HG02943 (cell line): ENCODE data around the gene MYO7B.

ENCODE experiments used
- ATAC-seq: cut with Tn5 transposase; IDR thresholded peaks from one replicate; pipeline ENCODE4 v1.9.1; 2021; ENCODE audit warnings: mild to moderate bottlenecking, low read depth, moderate library complexity; ENCODE audit not compliant: unreplicated experiment

MYO7B gene

GRCh38 chr2:127655209-127656073, 120.0 kb downstream of the MYO7B start:
- no peak for ATAC-seq

- no peak for ATAC-seq
Measured at GRCh38 chr2:127656569-127657231, 121.2 kb downstream of the MYO7B start.

GRCh38 chr2:127657232-127657595, 121.7 kb downstream of the MYO7B start:
- ATAC-seq = no peak

DNA sequence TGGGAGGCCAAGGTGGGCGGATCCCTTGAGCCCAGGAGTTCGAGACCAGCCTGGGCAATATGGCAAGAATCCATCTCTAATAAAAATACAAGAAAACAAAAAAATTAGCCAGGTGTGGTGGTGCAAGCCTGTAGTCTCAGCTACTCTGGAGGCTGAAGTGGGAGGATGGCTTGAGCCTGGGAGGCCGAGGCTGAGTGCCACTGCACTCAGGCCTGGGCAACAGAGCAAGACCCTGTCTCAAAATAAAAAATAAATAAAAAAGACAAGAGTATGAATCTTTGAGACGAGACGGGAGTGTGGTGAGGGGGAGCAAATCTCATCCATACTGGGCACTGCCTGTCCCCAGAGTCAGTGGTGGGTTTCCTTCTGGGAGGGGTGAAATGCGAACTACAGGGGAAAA, 122.7 kb downstream of the MYO7B start:
- ATAC-seq = no peak

GRCh38 chr2:127658641-127659407, 123.3 kb downstream of the MYO7B start:
- ATAC-seq = no peak

GRCh38 chr2:127659408-127660290, 124.2 kb downstream of the MYO7B start:
- ATAC-seq = no peak

GRCh38 chr2:127660291-127660578, 124.8 kb downstream of the MYO7B start:
- ATAC-seq = no peak

DNA sequence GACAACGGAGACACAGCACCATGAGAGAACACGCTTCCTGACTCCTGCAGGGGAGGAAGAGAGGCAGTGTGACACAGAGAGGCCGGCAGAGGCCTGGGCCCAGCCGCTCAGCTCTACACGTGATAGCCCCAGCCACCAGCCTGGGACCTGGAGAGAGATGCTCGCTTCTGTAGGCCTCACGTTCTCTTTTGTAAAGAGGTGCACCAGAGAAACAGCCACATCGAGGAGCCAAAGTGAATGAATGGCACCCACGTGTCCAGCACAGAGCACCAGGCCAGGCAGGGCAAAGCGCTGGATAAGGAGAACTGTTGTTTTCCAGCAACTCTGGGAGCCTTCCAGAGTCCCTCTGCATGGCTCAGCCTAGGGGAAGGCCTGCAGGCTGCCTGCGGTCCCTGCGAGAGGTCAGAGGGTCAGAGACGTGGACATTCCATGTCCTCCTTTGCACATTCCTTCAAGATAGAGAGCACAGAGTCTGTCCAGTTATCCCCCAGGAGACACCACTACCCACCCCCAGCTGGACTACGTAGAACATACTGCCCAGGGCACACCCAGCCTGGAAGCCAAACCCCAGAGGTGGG, 125.7 kb downstream of the MYO7B start:
- ATAC-seq = no peak

GRCh38 chr2:127661949-127662510, 126.5 kb downstream of the MYO7B start:
- ATAC-seq = no peak

- ATAC-seq = no peak
Measured at GRCh38 chr2:127662937-127663565, 127.6 kb downstream of the MYO7B start.

GRCh38 chr2:127663566-127664064, 128.1 kb downstream of the MYO7B start:
- ATAC-seq = no peak

DNA sequence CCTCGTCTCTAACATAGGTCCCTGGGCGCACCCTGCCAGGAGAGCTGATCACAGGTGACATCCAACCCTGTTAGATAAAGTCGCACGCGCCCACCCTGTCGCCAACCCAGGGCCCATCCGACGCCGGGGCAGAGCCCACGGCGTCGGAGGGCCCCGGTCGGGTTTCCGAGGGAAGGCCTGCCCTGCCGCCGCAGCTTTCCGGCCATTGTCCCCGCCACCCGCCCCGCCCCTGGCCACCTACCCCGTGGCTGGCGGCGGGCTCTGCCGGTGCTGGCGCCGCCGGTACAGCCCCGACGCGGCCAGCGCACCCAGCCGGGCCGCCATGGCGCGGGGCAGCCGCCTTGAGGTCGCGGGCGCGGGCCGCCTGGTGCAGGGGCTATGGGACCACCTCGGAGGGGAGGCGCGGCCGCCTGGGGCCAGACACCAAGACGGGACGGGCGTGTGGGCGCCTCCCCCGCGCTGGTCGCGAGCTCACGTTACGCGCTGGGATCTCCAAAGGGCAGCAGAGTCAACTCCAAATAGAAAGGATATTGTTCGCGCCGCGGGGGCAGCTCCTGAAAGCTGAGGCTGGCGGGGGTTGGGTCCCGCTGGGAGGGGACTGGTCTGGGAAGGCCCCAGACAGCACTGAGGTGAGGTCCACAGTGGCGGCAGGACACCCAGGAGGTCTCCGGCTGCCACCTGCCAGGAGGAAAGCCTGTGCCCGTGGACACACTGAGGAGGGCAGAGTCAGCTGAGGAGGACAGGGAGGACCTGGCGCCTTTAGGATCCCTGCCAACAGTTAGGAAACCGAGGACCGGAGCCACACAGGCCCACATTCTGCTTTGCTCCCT, 128.8 kb downstream of the MYO7B start:
- no peak for ATAC-seq

- ATAC-seq = no peak
Measured at GRCh38 chr2:127664895-127665225, 129.4 kb downstream of the MYO7B start.

DNA sequence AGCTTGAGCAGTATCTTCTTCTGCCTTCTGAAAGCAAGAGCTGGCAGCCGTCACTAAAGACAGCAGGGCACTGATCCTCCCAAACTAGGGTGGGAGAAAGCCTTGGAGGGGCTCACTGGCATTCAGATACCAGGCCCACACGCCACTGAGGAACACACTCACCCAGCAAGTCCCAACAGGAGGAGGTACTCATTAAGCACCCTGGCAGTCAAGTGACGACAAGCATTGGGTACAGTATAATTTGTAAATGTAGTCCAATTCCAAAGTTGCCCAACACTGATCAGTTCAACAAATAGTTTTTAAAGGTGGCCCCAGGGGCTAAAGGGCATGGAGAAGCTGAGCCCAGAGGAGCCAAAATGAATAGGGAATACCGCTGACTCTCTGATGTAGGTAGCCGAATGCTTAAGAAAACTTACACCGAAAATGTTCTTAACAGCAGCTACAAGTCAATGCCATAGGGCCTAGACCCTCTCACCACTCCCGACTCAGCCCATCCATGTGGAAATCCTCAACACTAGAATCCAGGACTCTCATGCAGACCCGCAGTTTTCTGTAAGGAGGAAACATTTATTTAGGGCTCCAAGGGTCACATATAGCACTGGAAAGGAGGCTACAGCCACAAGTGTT, 129.9 kb downstream of the MYO7B start:
- ATAC-seq = no peak

DNA sequence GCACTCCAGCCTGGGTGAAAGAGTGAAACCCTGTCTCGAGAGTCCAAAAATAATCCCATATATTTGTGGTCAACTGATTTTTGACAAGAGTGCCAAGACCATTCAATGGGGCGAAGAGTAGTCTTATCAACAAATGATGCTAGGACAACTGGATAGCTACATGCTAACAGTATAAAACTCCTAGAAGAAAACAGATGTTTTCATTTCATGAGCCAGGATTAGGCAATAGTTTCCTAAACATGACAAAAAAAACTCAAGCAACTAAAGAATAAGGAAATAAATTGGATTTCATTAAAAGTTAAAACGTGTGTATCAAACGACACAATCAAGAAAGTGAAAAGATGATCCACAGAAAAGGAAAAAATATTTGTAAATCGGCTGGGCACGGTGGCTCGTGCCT, 133.6 kb downstream of the MYO7B start:
- ATAC-seq = no peak

DNA sequence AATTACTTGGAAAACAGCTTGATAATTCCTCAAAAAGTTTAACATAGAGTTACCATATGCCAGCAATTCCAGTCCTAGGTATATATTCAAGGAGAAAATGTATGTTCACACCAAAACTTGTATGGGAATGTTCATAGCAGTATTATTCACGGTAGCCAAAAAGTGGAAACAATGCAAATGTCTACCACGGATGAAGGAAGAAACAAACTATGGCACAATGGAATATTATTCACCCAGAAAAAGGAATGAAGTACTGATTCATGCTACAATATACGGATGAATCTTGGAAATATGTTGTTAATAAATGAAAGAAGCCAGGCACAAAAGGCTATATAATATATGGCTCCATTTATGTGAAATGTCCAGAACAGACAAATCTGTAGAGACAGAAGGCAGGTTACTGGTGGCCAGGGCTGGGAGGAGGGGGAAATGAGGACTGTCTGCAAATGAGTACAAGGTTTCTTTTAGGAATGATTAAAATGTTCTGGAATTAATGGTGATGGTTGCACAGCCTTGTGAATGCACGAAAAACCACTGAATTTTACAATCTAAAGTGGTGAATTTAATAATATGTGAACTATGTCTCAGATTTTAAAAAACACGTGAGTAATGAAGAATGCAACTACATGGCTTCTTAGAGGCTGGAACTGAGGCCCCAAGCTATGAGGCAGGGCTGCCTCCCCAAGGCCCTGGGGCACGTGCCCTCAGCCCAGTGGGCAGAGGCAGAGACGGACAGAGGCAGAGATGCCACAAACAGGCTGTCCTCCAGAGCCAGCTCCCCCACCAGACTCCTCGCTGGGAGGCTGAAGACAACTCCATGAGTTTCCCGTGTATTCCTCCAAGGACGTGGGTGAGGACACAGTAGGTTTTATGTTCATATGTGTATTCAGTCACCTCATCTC, 134.8 kb downstream of the MYO7B start:
- no peak for ATAC-seq

DNA sequence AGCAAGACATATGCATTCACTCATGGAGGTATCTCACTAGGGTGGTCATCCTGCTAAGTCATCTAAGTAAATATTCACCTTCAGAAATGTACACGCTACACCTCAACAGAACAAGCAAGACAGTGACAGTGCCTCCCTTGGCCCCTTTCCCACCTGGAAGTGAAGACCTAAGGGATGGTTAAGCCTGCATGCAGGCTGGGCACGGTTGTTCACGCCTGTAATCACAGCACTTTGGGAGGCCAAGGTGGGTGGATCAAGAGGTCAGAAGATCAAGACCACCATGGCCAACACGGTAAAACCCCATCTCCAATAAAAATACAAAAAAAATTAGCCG, 135.4 kb downstream of the MYO7B start:
- no peak for ATAC-seq
